NCI-H524 treated with DMSO at 0.1 percent for 48 hours (cell line): ENCODE results near the gene WDR6.
A peak's percentile ranks its signal among the peaks of the same experiment; 100 is the strongest.

Experiments used
- DNase-seq: peaks from one replicate; lab custom pipeline; 2025; lab: John Stamatoyannopoulos, UW

The WDR6 gene

DNA sequence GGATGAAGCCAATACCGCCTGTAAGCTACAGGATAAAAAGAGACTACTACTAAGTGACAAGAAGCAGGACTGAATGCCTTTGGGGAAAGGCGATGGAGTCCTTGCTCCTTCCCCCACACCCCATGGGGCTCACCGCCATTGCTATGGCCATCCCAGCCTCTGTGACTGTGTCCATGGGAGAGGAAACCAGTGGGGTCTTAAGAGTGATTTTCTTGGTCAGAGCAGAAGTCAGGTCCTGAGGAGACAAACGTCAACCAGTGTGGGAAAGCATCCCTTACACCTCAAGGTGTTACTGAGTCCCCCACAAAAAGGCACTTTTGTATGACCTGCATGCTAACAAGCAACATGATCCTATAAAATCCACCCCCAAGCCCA, 21.1 kb downstream of the WDR6 start:
- DNase-seq = no peak

- DNase-seq = peak; percentile 53
Observed at GRCh38 chr3:49028673-49029562, 21.7 kb downstream of the WDR6 start, which contains the start of gene IMPDH2. IMPDH2 (minus strand) TSS chr3:49029398; CDS start chr3:49029350, 48 bp downstream.

GRCh38 chr3:49029563-49029884, 22.3 kb downstream of the WDR6 start:
- no peak for DNase-seq

DNA sequence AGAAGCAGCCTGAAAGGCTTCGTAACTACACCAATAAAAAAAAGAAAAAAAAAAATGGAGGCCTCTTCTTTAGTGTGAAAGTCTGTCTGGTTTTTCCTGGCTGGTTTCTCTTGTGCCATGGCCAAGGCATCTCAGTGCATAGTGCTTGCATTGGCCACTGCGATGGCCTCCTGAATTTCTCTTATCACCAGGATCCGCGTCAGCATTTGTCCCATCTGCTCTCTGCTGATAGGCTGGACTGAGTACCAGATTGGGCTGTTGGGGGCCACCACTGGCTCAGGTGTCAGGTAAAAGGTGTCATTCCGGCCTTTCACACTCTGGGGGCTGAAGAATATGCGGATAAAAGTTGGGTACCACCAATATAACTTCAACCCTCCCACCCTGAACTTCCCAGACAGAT, 23.1 kb downstream of the WDR6 start:
- no peak for DNase-seq

DNA sequence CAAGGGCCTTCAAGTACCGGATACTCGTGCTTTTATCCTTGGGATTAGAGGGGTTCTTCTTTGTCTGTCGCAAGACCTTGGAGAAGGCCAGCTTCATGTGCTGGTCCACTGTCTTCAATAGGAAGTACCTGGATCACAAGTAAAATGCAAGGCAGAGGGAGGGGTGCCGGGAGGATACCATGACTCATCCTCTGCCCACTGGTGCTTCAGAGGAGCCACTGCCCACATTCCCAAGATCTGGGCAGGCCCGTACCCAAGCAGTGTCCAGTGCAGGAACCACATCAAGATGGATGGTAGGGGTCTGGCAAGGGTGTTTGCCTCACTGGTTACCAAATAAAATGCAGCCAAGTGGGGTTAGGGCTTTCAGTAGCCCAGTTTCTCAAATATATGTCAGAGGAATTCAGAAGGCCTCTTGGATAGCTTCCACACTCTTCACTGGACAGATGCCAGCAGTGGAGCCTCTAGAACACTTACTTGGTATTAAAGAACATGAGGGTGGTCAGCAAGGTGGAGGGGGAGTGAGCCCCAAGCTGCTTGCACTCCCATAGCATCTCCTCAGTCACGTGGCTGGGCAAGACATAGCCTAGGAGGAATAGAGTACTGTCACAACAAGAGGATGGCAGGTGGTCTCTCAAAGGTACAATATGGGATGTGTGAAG, 25.6 kb downstream of the WDR6 start:
- DNase-seq = no peak

GRCh38 chr3:49034650-49035049, 27.5 kb downstream of the WDR6 start:
- DNase-seq = no peak

DNA sequence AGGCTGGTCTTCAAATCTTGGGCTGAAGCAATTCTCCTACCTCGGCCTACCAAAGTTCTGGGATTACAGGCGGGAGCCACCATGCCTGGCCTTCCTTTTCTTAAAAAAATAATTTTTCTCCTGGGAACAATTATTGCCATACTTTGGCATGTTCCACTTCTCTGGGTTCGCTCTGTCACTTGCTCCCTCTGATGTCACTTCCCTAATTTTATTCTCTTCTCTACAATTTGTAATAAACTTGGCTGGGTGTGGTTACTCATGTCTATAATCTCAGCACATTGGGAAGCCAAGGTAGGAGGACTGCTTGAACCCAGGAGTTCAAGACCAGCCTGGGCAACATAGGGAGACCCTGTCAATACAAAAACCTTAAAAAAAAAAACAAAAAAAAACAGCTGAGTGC, 28.1 kb downstream of the WDR6 start:
- no peak for DNase-seq

GRCh38 chr3:49053543-49053942, 46.4 kb downstream of the WDR6 start:
- DNase-seq = no peak

DNA sequence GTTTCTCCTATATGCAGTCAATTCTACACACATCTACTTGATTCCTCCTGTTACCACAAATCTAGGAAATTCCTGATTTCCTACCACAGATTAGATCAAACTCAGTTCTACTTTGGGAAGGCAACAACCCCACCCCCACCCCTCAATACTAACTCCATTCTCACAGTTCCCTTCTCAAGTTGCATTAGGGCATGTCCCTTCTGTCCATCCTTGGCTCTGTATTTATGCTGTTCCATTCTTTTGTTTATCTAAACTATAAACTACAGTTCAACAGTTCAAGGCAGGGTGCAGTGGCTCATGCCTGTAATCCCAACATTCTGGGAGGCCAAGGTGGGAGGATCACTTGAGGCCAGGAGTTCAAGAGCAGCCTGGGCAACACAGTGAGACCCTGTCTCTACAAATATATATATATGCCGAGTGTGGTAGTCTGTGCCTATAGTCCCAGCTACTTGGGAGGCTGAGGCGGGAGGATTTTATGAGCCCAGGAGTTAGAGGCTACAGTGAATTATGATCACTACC, 47.2 kb downstream of the WDR6 start:
- no peak for DNase-seq

DNA sequence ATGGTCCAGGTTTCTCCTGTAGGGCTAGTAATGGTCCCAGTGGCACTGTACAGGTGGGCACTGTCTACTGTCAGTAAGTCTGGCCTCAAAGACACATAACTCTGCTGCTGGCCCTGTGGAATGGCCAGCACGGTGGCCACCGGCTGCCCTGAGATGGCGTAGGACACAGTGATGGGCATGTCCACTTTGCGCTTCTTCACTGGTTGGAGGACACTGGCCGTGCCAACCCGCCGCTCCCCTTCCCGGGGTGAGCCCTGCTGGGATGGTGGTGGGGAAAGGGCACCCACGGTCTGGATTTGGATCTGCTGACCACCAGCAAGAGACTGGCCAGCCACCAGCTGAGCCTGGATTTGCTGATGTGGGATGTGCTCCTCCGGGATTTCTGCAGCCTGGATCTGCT, 50.1 kb downstream of the WDR6 start:
- DNase-seq = no peak

DNA sequence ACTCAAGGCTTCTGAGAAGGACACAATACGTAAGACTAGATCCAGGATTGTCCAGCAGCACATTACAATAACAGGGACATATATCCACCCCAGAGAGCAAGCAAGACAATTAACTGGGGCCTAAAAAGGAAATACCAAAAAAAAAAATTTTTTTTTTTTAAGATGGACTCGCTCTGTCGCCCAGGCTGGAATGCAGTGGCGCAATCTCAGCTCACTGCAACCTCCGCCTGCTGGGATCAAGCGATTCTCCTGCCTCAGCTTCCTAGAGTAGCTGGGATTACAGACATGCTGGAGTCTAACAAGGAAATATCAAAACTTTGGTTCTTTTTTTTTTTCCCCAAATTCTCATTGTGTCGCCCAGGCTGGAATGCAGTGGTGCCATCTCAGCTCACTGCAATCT, 50.8 kb downstream of the WDR6 start:
- no peak for DNase-seq
